NCI-H510A (cell line): ENCODE measurements around the gene EPC1.
"Not testable (repeated sequence)": the region's sequence is repeated elsewhere in the genome, so short reads cannot be mapped to it uniquely, and the experiment has no call there.

Experiments
- DNase-seq: peaks from one replicate; lab custom pipeline; 2025; lab: John Stamatoyannopoulos, UW

The EPC1 gene, protein sequence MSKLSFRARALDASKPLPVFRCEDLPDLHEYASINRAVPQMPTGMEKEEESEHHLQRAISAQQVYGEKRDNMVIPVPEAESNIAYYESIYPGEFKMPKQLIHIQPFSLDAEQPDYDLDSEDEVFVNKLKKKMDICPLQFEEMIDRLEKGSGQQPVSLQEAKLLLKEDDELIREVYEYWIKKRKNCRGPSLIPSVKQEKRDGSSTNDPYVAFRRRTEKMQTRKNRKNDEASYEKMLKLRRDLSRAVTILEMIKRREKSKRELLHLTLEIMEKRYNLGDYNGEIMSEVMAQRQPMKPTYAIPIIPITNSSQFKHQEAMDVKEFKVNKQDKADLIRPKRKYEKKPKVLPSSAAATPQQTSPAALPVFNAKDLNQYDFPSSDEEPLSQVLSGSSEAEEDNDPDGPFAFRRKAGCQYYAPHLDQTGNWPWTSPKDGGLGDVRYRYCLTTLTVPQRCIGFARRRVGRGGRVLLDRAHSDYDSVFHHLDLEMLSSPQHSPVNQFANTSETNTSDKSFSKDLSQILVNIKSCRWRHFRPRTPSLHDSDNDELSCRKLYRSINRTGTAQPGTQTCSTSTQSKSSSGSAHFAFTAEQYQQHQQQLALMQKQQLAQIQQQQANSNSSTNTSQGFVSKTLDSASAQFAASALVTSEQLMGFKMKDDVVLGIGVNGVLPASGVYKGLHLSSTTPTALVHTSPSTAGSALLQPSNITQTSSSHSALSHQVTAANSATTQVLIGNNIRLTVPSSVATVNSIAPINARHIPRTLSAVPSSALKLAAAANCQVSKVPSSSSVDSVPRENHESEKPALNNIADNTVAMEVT

DNA sequence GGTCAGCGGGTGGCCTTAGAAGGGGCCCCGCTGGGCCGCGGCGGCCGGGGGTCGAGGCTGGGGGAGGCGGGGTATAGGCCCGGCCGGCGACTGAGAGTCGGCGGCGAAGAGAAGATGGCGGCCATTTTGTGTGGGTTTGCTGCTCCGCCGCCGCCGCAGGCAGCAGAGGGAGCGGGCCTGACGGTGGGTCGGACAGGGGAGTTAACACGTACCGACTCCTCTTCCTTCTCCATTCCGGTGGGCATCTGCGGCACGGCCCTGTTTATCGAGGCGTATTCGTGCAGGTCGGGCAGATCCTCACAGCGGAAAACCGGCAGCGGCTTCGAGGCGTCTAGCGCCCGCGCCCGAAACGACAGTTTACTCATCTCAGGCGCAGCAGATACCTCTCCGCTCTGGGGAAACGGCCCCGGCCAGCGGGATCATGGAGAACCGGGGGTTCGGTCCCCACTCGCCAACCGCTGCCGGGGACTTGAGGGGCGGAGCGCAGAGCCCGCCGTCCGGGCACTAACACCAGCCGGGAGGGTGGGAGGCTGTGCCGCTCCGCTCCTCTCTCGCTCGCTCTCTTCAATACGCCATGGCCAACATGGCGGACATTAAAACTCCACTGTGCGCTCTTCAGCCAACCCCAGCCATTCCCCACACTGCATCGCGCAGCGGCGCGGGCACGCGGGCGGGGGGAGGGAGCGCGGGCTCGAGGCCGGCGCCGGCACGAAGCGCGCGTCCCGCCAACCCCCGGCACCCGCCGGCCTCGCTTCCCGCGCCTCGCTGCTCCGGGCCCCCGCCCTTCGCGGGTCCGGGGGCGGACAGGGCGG is at the start of gene EPC1:
Gene EPC1 (minus strand): TSS at position 608 of the 812 bp plus-strand sequence. CDS start 243 bp downstream, at position 365.
- peak; percentile 38 for DNase-seq

- DNase-seq = no peak
Measured at GRCh38 chr10:32393911-32394310, 47.0 kb upstream of the EPC1 start.

- not testable (repeated sequence) for DNase-seq
Measured at GRCh38 chr10:32392284-32392683, 45.3 kb upstream of the EPC1 start.

- DNase-seq = no peak
Measured at GRCh38 chr10:32390193-32390592, 43.2 kb upstream of the EPC1 start.

GRCh38 chr10:32388258-32389027 is 41.5 kb upstream of the EPC1 start:
- no peak for DNase-seq

GRCh38 chr10:32386623-32387260 is 39.8 kb upstream of the EPC1 start:
- DNase-seq = no peak

DNA sequence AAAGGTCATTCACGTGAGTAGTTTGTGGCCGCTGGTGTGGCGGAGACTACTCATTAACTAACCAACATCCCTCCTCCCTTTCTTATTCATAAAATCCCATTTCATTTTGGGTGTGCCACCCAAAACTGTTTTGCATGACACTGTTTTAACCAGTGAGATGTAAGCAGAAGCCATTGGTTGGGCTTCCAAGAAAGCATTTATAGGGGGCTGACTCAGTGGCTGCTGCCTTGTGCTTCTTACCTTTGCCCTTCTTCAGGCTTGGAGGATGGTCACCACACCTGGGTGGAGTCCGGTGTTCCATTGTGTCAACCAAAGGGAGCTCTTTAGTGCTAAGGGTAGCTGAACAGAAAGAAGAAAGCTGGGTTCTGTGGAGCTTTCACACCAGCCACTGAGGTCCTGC is 37.2 kb upstream of the EPC1 start:
- DNase-seq = no peak

DNA sequence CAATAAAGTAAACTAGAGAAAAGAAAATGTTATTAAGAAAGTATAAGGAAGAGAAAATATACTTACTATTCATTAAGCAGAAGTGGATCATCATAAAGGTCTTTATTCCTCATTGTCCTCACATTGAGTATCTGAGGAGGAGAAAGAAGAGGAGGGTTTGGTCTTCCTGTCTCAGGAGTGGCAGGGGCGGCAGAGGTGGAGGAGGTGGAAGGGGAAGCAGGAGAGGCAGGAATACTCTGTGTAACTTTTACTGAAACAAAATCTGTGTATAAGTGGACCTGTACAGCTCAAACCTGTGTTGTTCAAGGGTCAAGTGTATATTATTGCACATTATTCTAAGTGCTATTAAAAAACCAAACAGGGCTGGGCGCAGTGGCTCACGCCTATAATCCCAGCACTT is 34.2 kb upstream of the EPC1 start:
- DNase-seq = no peak

DNA sequence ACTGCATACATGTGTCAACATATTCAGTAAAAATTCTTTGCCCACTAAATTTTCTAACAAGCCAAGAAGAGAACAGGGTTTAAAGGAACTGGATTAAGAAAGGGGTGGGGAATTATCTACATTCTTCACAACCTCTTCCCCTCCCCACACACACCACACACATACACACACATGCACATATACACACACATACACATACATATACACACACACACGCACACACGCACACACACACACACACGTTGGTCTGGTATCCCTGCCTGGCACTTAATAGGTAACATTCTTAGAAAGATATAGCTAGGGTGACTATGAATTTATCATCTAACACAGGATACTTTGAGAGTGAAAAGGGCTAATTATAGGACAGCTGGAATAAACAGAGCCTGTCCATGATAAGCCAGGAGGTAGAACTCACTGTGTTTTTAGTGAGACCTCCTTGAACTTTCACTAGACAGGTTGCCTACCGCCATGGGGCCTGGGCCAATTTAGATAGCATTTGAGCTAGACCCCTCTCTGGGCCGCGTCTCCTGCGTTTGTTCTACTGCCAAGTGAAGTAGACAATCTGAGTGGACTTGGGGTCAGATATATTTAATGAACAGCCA is 33.1 kb upstream of the EPC1 start:
- DNase-seq = no peak

DNA sequence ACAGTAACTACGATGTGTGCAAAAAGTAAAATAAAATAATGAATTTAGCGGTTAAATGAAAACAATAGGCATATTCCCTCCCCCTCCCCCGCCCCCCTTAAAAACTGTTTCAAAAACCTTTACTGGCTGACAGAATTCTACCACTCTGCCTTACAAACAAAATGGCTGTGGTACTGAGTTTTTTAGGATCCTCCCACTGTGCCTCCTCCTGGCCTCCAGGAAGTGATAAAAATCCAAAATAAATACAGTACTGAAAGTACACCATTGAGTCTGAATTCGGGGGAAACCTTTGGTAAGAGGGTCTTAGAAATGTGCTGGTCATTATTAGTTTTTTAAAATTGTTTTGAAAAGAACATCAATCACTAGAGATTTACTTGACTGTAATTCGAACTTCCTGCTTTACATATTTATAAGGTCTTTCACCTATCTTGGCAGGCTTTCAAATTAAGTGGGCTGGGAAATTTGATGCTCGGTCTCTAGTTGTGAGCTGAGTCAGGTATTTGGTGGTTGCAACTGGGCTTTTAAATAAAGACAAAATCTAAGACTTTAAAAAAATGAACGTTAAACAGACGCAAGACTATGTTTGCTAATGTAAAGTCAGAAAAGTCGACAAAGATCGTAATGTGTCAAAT is 32.5 kb upstream of the EPC1 start:
- no peak for DNase-seq

DNA sequence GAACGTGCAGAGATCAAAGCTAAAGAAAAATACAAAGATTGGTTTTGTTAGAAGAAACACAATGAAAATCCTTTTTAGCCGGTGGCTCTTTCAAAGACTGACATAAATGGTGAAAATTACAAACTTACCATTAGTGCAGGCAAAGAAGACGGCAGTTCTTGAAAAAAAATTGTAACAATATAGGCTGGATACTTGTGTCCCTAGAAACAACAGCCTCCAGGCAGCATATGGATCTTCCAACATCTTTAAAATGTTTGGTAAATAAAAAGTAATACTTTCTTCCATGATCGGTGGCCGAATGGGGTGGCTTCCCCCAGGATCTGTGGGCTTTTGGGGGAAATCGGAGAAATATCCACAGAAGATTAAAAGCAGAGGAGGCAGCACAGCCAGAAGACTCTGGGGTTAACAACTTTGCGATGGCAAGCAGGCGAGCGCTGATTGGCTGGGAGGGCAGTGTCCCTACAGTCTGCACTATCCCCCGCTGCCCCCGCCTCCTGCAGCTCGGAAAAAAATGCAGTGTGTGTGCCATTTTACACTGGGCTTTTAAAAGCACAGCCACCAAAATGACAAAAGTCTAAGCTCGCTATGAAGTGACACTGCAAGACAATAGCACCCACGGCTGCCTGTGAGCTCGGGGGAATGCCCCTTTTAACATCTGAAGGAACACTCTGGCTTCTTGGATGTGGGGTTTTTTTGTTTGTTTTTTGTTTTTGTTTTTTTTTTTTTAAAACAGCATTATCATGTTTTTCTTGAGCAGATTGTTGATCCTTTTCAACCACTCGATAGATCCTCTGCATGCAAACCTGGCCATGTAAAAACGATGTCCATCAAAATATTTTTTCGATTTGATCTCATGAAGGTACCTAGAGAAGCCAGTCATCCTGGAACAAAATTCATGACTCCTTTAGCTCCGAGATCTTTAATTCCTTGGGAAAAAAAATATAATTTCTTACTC is 31.7 kb upstream of the EPC1 start:
- peak; percentile 66 for DNase-seq

- no peak for DNase-seq
Measured at GRCh38 chr10:32377458-32378259, 30.7 kb upstream of the EPC1 start.

GRCh38 chr10:32376771-32377170 is 29.8 kb upstream of the EPC1 start:
- DNase-seq = no peak

- no peak for DNase-seq
Measured at GRCh38 chr10:32376097-32376496, 29.1 kb upstream of the EPC1 start.

GRCh38 chr10:32375631-32376030 is 28.7 kb upstream of the EPC1 start:
- DNase-seq = no peak

- DNase-seq = no peak
Measured at GRCh38 chr10:32374605-32375004, 27.6 kb upstream of the EPC1 start.

- no peak for DNase-seq
Measured at GRCh38 chr10:32373496-32373895, 26.5 kb upstream of the EPC1 start.

- no peak for DNase-seq
Measured at GRCh38 chr10:32373031-32373430, 26.1 kb upstream of the EPC1 start.
